ENCODE measurements around the gene KLHL40. TPM values are rescaled to one million over a fixed set of nuclear protein-coding genes. Genes with fewer than 3 reads are reported as not detected.

KLHL40 gene
- total and polyA plus RNA-seq, 12 donors: 0.03 to 0.54 (median 0.11) TPM; not detected in 9

- no peaks in the 10 kb centered on the region for H3K9me3 ChIP-seq (replicated peaks in 1 of 3)
- H3K4me3 ChIP-seq: no peak overlapping the region
- intact Hi-C loops (cut with DNase I): no loop called here
- no peaks in the 10 kb centered on the region for H3K27me3 ChIP-seq
- peaks cover 0 to 91% of the 10 kb centered on the region in 2 donors for H3K36me3 ChIP-seq (replicated peaks in 1 of 2)
- no peak overlapping the region for H3K27ac ChIP-seq
- DNase-seq: no peak
- H3K4me1 ChIP-seq (replicated peaks in 1 of 2): peaks cover 0 to 5% of the 10 kb centered on the region in 2 donors
- TF ChIP-seq POLR2A (IDR thresholded peaks at IDR 0.05): no peak
- TF ChIP-seq, protein P1, sequence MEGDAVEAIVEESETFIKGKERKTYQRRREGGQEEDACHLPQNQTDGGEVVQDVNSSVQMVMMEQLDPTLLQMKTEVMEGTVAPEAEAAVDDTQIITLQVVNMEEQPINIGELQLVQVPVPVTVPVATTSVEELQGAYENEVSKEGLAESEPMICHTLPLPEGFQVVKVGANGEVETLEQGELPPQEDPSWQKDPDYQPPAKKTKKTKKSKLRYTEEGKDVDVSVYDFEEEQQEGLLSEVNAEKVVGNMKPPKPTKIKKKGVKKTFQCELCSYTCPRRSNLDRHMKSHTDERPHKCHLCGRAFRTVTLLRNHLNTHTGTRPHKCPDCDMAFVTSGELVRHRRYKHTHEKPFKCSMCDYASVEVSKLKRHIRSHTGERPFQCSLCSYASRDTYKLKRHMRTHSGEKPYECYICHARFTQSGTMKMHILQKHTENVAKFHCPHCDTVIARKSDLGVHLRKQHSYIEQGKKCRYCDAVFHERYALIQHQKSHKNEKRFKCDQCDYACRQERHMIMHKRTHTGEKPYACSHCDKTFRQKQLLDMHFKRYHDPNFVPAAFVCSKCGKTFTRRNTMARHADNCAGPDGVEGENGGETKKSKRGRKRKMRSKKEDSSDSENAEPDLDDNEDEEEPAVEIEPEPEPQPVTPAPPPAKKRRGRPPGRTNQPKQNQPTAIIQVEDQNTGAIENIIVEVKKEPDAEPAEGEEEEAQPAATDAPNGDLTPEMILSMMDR (IDR thresholded peaks at IDR 0.05): no peak
Measured at GRCh38 chr3:42640129-42640528, 45.2 kb upstream of the KLHL40 start.

DNA sequence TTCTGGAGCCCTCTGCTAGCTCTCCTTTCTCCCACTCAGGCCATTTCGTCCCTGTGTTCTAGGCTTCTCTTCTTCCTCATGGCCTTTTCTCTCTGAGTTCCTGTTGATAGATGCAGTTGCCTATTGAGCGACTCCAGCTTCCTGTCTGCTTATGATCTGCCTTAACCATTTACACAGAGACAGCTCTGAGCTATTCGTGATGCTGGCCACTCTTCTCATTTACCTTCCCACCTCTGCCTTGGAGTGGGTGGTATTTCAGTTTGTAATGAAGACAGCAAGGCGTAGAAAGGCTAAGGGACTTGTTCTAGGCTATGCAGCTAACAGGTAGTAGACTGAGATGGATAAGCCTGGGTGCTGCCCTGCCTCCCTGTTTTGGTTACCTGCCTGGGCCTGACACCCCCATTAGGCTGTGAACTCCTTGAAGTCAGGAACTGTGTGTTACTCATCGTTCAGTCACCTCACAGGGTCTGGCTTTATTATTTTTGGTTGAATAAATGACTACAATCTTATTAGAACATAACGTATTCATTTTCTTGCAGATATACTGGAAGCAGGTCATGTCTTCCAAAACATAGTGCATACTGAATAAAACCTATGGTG is 44.5 kb upstream of the KLHL40 start:
- no peak for DNase-seq
- no peak overlapping the region for H3K27ac ChIP-seq
- no peak overlapping the region for H3K4me3 ChIP-seq
- peaks cover 0 to 91% of the 10 kb centered on the region in 2 donors for H3K36me3 ChIP-seq (replicated peaks in 1 of 2)
- H3K9me3 ChIP-seq (replicated peaks in 1 of 3): no peaks in the 10 kb centered on the region
- WGBS, 4 donors: 77 to 91% (median 84%) methylated on average over 6 of the region's 6 CpGs
- peaks cover 0 to 5% of the 10 kb centered on the region in 2 donors for H3K4me1 ChIP-seq (replicated peaks in 1 of 2)
- intact Hi-C loops (cut with DNase I): no loop called here
- no peaks in the 10 kb centered on the region for H3K27me3 ChIP-seq
- no peak for TF ChIP-seq POLR2A (IDR thresholded peaks at IDR 0.05)
- TF ChIP-seq, protein P1 (IDR thresholded peaks at IDR 0.05): no peak

DNA sequence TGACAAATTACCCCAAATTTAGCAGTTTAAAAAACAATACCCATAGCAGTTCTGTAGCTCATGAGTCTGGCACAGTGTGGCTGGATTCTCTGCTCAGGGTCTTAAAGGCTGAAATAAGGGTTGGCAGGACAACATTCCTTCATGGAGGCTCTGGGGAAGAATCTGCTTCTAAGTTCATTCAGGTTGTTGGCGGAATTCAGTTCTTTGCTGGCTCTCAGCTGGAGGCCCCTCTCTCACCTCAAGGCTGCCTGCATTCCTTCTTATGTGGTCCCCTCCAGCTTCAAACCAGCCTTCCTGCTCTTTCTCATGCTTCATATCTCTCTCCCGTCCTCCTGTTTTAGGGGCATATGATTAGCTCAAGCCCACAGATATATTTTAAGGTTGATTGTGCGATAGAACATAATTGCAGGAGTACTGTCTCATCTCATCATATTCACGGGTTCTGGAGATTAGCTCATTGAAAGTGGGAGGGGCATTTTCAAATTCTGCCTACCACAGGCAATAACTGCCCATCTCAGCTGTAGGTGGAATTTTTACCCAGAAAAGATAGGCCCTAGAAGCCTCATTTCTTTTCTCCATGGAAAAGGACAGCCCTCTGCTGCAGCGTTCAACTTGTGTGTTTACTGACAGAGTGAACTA is 37.4 kb upstream of the KLHL40 start:
- DNase-seq: no peak
- peaks cover 0 to 56% of the 10 kb centered on the region in 2 donors for H3K36me3 ChIP-seq (replicated peaks in 1 of 2)
- no peaks in the 10 kb centered on the region for H3K9me3 ChIP-seq (replicated peaks in 1 of 3)
- intact Hi-C loops (cut with DNase I): no loop called here
- H3K4me1 ChIP-seq (replicated peaks in 1 of 2): peaks cover 11 to 25% of the 10 kb centered on the region in 2 donors
- H3K27me3 ChIP-seq: no peaks in the 10 kb centered on the region
- 77 to 83% (median 80%) methylated on average over 5 of the region's 5 CpGs for whole genome bisulfite sequencing, 4 donors
- H3K27ac ChIP-seq: no peak overlapping the region
- TF ChIP-seq, protein P1 (IDR thresholded peaks at IDR 0.05): no peak
- no peak for TF ChIP-seq POLR2A (IDR thresholded peaks at IDR 0.05)
- no peak overlapping the region for H3K4me3 ChIP-seq

GRCh38 chr3:42649006-42649405 is 36.3 kb upstream of the KLHL40 start:
- no peaks in the 10 kb centered on the region for H3K9me3 ChIP-seq (replicated peaks in 1 of 3)
- intact Hi-C loops (cut with DNase I): no loop called here
- no peak overlapping the region for H3K4me3 ChIP-seq
- no peak for DNase-seq
- TF ChIP-seq POLR2A (IDR thresholded peaks at IDR 0.05): no peak
- TF ChIP-seq, protein P1 (IDR thresholded peaks at IDR 0.05): no peak
- 82 to 92% (median 89%) methylated on average over 2 of the region's 2 CpGs for WGBS, 4 donors
- H3K4me1 ChIP-seq (replicated peaks in 1 of 2): peaks cover 18 to 33% of the 10 kb centered on the region in 2 donors
- peaks cover 0 to 46% of the 10 kb centered on the region in 2 donors for H3K36me3 ChIP-seq (replicated peaks in 1 of 2)
- peak overlapping the region in 1 of 5 donors; percentile 18 for H3K27ac ChIP-seq
- no peaks in the 10 kb centered on the region for H3K27me3 ChIP-seq
